Loucy (cell line): Measurements from ENCODE around the gene TRPV6.

Experiments
- CTCF ChIP-seq: fragments of 200-600 bp; sonication (generic); conservative IDR thresholded peaks from 2 replicates; pipeline ENCODE4 v1.5.1; 2014; ENCODE audit warnings: mild to moderate bottlenecking, antibody characterized with exemption, low read length
- EZH2phosphoT487 ChIP-seq: fragments of 200-600 bp; IDR thresholded peaks from 2 replicates; pipeline ENCODE4 v1.6.1; 2018; ENCODE audit warnings: antibody characterized with exemption, mild to moderate bottlenecking, moderate library complexity, borderline replicate concordance

DNA sequence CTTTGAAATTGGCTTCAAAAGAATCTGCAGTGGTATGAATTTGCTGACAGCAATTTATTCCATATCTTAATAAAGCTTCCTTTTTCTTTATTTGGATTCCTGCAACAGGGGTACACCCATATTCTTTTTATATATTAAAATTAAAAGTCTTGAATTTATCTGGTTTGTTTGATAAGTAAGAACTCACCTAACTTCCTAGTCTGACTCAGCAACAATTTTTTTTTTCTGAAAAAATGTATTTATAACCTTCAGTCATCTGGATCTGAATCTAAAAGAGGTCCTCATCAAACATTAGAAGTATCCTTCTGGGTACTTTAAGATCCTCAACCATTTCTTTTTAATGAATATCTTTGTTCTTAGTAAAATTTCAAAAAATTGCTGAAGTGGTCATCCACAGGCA lies 26.1 kb downstream of the TRPV6 start:
- TF ChIP-seq CTCF: no peak
- TF ChIP-seq EZH2phosphoT487: no peak
